Stimulated activated CD4-positive, alpha-beta T cell treated with anti-CD3 and anti-CD28 coated beads, TNF-alpha, amount 100 ng/mL, for 4 hours (primary cell): ENCODE measurements around the gene PRCD.
"Not testable (repeated sequence)": the region's sequence is repeated elsewhere in the genome, so short reads cannot be mapped to it uniquely, and the experiment has no call there.

Source experiments
- DNase-seq, 3 experiments: peaks; one replicate each; pipeline ENCODE4 v3.0.0-alpha.2; 2020; ENCODE audit warnings: low read depth in 3 of 3

The PRCD gene

DNA sequence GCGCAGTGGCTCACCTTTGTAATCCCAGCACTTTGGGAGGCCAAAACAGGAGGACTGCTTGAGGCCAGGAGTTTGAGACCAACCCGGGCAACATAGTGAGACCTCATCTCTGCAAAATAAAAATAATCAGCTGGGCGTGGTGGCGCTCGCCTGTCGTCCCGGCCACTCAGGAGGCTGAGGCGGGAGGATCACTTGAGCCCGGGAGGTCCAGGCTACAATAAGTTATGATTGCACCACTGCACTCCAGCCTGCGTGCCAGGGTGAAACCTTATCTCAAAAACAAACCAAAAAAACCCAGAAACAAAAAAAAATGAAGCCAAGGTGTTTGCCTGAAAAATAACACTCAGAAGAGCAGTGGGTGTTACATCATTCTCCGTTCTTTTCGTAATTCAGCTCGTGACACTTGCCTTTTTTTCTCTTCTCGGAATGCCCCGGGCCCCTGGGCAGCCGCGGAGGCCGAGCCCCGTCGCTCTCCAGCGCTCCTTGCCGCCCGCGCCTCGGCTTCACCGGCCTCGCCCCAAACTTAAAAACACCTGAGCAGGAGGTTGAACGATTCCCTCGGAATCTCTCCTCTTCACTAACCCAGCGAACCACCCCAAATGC lies 17.0 kb downstream of the PRCD start:
- DNase-seq = no peak

DNA sequence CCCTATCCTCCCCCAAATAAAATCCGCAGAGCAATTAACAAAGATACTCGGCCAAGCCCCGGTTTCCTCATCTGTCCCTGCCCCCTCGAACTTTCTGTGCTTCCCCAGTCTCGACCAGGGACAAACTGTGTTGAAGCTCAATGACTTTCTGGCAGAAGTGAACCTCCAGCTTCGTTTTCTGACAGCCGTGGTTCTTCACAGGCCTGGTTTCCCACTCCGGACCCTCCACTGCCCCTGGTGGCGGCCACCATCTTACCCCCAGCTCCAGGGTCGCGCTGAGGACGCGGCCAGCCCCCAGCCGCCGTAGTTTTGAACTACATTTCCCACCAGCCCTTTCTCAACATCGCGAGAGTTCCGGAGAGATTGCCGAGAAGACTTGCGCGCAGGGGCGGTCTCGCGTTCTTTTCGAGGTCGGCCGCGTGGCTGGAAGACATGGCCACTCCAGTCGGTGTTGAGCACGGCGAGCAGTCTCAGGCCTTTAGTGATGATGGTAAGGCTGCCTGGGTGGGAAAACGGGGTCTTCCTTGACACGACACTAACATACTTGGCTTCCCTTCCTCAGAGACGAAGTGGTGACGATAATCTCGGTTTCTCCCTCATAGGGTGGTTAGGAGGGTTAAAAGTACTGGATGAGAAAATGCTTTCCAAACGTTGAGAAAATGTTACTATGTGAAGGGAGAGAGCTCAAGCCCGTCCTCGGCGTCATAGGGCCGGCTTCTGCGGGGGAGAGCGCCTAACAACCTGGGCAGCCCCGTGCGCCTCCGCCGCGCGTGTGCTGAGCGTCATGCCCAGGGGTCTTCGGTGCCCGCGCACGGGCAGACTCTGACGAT lies 17.7 kb downstream of the PRCD start:
- DNase-seq = peak; percentile 78 to 89 (median 88)

DNA sequence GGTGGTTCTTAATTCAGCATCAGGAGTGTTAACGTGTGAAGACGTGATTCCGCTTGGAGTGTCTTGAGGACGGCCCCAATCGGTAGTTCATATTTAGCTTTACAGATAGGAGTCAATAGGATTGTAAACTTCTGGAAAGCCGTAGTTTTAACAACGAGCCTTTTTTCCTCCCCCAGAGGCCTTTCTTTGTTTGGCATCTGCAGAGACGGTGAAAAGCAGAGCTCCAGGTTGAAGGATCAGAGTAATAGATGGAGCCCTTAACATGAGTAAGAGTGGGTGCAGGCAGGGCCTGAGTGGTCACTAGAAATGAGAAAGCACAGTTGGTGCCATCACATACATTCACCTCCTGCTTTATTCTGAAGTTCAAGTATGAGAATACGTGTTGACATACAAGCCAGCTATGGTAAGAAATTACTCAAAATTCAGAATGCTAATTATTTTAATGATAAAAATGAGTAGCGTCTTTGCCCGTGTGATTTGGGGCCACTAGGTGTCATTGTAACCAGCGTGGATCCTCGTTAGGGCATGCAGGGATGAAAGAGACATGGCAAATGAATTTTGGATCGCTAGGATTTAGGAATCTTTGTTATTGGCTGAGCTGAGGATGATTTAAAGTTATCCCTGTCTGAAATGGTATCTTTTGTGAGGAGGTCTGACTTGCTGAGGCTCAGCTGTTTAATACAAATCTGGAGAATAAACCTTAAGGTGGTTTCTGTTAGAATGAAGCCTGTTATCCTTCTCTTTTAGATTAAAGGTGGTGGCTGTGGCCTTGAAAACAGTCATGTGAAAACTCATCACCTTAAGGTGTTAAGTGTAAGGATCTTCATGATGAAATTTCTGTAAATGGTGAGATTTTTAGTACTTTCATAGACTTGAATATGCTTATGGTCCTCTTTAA lies 18.6 kb downstream of the PRCD start:
- DNase-seq = no peak

DNA sequence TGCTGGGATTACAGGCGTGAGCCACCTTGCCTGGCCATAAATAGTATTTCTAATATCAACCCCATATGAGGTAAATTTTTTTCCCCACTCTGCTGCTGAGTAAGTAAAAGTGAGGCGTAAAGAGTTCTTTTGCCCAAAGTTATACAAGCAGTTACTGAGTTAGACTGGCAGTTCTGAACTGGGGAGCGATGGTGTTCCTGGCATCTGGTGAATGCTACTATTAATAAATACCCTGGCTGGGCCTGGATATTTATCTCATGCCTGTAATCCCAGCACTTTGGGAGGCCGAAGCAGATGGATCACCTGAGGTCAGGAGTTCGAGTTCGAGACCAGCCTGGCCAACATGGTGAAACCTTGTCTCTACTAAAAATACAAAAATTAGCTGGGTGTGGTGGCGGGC lies 19.6 kb downstream of the PRCD start:
- not testable (repeated sequence) for DNase-seq

DNA sequence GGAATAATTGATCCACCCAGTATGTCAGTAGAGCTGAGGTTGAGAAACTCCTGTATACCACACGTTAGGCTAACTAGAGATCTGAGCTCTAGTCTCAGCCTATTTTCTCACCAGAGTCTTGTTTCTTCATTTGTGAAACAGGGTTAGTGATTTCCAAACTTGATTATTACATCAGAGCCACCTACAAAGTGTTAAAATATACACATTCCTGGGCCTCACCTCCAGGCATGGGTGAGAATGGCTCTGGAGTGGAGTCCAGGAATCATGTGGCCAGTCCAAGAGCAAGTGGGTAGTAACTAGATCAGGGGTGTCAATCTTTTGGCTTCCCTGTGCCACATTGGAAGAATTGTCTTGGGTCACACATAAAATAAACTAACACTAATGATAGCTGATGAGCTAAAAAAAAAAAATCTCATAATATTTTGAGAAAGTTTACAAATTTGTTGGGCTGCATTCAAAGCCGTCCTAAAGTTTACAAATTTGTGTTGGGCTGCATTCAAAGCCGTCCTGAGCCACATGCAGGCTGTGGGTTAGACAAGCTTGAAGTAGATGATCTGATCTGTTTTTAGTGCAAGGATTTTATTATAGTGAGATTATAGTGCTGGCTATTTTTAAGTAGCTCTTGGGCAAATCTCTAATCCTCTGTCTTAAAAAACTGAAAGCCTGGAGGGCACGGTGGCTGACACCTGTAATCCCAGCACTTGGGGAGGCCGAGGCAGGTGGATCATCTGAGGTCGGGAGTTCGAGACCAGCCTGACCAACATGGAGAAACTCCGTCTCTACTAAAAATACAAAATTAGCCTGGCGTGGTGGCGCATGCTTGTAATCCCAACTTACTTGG lies 20.4 kb downstream of the PRCD start:
- DNase-seq = no peak

DNA sequence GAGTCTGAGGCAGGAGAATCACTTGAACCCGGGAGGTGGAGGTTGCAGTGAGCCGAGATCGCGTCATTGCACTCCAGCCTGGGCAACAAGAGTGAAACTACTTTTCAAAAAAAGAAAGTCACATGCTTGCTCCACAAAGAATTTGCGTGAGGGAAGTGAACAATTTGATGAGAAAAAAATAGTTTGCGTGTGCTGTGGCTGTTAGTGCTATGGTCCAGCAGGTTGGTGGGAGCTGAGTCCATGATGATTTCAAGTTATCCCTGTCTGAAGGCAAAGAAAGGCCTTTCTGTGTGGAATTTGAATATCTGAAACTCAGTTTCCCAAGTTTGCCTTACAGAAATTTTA lies 21.0 kb downstream of the PRCD start:
- DNase-seq = no peak

DNA sequence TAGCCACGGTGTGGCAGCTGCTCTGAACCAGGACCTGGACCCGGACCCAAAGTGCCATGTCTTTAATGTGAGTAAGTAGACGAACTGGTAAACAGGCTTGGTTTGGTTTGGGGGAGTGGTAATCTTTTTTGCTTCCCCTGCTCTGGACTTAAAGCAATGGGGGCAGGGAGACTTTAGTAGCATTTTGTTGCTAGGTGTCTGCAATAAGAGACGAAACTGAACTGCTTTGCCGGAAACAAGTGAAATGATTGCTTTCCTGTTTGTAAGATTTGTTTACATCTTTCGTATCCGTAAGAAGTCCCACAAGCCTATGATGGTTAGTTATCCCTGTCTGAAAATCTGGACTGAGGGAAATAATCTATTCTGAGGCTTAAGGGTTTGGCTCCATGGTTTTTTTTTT lies 21.5 kb downstream of the PRCD start:
- no peak for DNase-seq

DNA sequence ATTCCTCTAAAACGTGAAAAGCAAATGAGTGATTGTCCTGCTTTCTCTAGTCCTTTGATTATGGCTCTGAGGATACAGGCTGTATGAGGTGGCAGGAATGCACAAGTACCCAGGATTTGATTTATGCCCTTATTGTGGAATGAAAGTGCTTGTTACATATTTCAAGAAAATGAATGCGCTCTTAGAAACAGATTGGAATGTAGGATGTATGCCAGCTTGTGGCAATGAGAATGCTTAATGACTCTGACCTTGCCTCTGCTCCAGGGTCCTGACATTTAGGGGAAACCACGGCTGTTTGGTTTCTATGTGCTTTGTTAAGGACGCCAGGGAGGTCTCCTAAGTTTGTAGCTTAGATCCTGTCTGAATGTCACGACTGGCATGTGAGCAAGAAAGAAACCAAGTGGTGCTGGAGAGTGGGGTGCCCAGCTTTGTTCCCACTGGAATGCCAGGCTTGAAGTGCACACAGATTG lies 22.0 kb downstream of the PRCD start:
- no peak for DNase-seq

DNA sequence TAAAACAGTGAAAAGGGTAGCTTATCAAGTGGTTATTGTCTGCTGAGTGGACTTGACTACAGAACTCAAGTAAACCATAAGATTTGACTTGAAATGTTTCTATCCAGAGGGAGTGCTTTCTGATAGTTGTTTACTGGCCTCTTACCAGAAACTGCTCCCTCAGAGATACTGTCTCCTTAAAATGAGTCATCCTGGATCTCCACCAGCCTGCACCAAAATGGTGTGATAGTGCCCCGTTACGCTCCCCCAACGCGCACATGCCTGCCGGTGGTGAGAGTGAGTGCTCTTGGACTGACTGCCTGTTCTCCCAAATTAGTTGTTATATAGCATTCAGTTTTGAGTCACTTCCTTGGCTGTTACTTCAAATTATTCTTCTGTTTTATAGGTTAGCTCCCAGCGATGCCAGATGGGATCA lies 22.9 kb downstream of the PRCD start:
- no peak for DNase-seq

DNA sequence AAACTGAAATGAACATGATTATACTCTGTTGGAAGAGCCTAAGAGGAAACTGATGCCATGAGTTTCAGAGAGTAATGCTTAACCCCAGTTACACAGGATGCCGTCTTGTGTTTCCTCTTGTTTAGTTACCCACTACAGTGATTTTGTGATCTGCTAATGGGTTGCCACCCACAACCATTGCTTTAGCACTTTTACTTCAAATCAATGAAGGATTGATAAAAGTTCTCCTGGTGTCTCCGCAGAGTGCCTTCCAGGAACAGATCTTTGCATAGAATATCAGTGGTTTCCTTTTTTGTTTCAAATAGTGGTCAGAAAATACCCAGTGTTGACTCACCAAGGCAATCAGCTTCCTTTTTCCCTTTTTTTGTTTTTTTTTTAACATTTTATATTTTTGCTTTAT lies 23.5 kb downstream of the PRCD start:
- DNase-seq = not testable (repeated sequence)

DNA sequence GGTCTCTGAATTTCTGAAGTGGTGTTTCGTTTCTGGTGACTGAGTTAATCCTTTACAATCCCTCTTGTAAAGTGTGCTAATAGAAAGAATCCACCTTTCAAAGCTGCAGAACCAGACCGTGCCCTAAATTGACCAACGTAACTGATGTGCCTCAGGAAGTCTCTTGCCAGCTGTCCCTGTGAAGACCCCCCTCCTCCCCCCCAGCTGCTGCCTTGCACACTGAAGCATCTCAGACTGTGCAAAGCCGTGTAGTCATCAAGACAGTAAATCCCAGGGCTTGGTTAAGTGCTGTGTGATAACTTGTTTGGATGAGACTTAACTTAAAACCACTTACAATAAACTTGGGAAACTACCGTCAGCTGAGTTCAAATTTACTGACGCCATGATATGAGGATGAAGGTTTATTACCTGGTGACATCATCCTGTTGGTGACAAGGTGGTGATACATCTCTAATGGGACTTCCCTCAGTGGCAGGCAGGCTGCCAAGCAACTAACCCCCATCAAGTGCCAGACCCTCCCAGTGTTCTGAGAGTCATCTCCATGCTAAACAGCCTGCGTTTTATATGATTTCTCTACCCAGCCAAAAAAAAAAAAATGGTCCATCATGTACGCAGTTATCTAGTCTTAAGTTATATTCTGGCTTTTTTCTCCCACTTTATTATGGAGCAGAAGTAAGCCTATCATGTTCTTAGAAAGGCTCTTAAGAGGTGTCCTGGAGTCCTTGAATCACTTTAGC lies 25.3 kb downstream of the PRCD start:
- DNase-seq = not testable (repeated sequence)

DNA sequence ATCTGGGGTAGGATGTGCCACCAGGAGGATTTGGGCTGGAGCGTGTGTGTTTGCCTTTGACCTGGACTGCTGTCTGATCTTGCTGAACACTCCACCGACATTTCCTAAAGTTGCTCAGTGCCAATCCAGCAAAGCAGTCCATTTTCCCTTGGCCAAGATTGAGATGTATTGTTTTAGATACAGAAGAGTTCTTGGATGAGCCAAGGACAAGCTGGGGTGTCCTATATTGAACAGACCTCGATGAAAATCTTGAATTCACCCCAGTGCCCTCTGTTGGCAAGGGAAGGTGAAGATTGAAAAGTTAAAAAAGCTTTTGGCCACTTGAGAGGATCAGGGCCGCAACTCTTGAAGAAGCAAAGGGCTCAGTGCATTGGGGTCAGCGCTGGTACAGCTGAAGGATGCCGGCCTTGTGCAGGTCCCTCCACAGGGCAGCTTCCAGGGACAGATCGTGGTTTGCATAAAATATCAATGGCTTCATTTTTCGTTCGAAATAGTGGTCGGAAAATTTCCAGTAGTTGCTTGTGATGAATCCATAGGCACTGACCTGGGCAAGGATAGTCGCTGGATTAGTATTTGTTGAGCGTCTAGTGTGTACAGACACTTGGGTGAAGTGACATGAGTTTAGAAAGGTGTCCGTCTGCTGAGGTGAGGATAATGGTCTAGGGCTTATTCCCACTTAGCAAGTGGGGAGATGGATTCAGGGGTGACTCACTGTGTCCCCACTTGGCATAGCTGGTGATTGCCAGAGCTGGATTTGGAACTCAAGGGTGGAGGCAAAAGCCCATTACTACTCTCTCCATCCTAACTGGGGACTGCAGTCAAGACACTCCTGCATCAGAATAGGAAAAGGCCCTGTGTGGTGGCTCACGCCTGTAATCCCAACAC lies 26.1 kb downstream of the PRCD start:
- no peak for DNase-seq

DNA sequence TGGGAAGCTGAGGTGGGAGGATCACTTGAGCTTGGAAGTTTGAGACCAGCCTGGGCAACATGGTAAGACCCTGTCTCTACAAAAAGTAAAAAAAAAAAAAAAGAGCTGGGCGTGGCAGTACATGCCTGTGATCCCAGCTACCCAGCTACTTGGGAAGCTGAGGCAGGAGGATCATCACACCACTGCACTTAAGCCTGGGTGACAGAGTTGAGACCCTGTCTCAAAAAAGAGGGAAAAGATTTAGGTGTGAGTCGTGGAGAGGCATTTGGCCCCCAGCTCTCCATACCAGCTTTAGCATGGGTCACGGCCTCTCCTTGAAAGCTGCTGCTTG lies 26.7 kb downstream of the PRCD start:
- no peak for DNase-seq

DNA sequence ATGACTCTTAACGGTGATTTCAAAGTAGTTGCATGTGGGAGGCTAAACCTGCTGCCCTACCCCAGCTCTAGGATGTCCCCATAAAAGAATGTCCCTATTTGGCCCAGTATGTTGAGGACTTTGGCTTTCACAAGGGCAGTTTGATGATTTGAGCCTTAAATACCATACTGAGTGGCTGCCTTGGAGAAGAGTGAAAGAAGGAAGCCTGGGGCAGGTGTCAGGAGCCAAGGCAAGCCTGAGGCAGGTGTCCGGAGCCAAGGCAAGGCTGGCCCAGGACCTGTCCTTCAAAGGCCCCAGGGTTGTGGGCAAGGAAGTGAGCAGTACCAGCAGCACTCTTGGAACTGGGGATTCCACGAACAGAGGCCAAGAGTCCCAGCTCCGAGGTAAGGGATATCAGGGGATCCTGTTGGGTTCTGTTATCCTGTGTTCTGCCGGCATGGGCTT lies 27.2 kb downstream of the PRCD start:
- DNase-seq = no peak

DNA sequence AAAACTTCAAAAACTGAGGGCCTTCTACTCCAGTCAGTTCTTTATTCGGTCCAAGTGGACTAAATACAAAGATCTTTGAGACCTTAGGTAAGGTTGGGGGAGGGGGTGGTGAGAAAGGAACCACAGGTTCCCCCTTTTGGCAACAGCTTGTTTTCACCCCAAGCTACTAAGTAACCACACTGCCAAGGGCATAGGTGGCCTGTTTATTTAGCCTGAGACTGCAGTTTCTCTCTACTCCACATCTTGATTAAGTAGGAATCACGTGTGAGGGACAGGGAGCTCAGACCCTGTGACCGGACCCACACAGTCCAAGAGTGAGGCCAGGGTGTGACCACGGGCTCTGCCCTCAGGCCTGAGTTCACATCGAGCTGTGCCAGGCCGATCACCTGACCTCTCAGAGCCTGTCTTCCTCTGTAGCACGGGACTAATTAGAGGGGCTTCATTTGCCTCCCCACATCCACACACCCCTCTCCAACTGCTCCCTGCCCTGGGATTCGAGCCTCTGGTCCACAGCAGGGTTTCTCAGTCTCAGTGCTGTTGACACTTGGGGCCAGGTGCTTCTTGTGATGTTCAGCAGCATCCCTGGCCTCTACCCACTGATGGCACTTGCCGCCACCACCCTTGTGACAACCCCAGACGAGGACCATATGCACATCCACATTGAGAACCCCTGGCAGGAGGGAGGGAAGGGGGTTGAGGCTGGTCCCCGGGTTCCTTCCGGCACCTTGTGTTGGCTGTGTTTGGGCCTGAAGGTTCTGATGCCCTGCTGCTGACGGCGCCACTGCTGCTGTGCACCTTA lies 28.0 kb downstream of the PRCD start:
- DNase-seq = no peak

DNA sequence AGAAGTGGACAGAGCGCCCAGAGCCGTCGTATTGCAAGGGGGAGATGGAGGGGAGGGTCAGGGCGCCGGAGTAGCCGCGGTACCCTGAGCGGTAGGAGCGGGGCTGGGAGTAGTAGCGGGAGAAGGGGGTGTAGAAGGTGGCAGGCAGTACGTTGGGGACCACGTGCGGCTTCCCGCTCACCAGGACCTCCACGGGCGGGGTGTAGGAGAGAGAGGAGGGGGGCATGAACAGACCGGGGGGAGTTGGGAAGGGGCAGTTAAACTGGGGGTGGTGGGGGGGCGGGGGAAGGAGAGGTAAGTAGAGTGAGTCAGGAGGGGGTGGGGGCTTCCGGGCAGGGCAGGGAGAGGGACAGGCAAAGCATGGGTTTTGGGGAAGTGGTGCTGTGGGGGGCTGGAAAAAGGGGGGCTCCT lies 29.0 kb downstream of the PRCD start:
- DNase-seq = no peak

DNA sequence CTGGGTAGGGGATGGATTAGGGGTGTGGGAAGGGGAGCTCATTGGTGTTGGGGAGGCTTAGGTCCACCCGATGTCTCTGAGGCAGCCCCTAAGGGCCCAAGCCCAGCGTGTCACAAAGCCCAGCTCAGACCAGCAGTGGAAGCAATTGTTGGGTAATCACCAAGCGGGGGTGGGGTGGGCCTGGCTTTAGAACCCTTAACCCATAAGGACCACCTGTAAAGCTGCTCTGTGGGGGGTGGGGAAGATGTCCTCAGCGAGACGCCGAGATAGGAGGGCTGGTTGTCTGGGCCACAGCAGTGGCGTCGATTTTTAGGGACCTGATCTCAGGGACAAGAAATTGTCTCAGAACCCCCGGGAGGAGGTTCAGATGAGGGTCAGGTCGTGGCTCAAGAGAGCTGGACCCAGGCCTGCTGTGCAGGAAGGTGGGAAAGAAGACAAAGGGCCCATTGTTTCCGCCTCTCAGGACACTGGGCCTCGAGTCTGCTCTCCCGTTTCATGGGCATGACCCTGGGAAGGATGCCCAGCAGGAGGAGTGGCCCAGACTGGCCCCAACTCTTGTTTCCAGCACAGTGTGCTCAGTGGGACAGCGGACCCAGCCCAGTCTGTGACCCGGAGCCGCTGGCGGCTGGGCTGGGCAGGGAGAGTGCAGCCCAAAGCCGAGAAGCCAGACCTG lies 29.9 kb downstream of the PRCD start:
- no peak for DNase-seq

DNA sequence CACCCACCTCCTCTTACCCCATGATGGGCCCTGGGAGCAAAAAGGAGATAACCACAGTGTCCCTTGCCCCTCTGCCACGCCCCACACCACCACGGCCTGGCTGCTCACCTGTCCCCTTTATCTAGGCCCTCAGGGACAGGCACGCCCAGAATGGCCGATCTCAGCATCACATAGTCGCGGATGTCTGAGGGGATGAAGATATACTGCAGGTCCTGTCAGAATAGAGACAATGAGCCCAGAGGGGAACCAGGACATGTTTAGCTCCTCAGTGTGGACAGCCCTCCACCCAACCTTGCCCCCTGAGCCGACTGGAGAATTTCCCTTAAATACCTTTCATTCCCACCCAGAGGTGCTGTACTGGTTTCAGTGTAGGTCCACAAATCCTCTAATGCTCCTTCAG lies 30.6 kb downstream of the PRCD start:
- no peak for DNase-seq
